Cardiac fibroblast (primary cell): ENCODE data around the gene TRIM69.
"Not testable (repeated sequence)": the region's sequence is repeated elsewhere in the genome, so short reads cannot be mapped to it uniquely, and the experiment has no call there.

ENCODE experiments used
- DNase-seq, 2 donors: peaks; one replicate each; pipeline versions ENCODE4 v3.0.0 to v3.0.0-alpha.2; 2010; ENCODE audit warnings: low read depth in 2 of 2
- H3K4me3 ChIP-seq, 2 donors: replicated peaks in 1 of 2; 1 replicate in 1 of 2; 2 replicates in 1 of 2; pipeline ENCODE4 v1.5.1; 2011; ENCODE audit warnings: low read depth in 2 of 2, low read length in 2 of 2, mild to moderate bottlenecking in 2 of 2, moderate library complexity in 1 of 2
- CTCF ChIP-seq: IDR thresholded peaks from one replicate; pipeline ENCODE4 v1.5.1; 2011; ENCODE audit warnings: low read depth, mild to moderate bottlenecking, low read length, inconsistent platforms

TRIM69 gene

DNA sequence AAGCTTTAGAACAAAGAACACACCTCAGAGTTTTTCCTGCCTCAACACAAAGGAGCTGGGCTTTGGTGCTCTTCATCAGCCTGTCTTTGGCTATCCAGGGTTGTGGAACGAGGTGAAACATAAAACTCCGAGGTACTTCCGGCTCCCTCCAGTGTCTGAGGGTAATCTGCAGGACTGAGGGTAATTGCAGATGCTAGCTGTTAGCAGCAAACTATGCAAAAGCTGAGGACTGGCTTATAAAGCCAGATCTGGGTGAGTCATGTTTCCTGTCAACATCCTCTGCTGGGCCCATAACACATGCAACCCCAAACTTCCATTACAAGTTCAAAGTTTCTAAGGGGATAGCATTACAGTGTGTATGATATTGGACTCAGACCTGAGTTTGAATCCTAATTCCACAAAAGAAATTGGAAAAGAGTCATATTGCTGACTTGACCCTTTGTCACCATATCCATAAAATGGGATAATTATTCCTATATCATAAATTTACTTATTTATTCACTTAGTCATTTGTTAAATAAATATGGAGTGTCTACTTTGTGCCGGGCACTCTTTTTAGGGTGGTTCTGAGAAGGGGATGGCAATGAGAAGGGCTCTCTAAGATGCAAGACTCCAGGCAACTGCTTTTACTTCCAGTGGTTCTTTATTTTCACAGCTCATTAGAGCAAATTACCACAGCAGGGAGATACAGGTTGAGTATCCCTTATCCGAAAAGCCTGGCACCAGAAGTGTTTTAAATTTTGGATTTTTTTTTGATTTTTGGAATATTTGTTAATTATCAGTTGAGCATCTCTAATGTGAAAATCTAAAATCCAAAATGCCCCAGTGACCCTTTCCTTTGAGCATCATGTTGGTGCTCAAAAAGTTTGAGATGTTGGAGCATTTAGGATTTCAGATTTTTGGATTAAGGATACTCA lies 9.5 kb upstream of the TRIM69 start:
- TF ChIP-seq CTCF = no peak
- peak; percentile 93 to 95 for DNase-seq
- H3K4me3 ChIP-seq = no peak overlapping the region

DNA sequence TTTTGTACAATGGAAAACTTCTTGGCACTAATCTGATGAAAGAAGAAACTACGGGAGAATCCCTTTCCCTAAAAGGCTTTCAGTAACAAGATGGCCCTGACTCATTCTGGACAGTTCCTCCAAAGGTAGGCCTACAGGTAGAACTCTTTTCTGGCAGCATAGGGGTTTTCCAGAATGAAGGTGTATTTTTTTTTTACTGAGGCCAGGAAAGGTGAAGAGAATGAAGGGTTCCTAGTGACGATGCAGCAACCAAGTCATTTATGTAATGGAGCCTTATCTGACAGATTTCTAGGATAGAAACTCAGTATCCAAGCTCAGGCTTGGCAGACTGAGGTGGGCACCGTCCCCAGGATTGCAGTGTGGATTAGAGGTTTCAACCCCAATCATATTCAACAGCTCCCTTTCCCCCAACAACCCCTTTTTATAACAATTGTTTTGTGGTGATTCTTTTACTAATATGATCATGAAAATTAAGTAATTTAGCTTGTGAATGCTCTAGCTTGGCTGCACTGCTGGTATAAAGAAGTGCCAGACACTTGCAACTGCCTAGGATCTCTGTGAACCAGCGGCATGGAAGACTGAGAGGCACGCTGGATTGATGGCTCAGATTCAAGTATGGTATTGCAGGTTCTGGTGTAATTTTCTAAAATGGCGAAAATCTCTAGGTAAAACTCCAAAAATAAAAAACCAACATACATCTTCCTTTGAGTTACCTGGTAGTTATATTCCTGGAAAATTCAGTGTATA lies 8.7 kb upstream of the TRIM69 start:
- peak in 1 of 2 donors; percentile 9 for DNase-seq
- TF ChIP-seq CTCF = no peak
- no peak overlapping the region for H3K4me3 ChIP-seq

DNA sequence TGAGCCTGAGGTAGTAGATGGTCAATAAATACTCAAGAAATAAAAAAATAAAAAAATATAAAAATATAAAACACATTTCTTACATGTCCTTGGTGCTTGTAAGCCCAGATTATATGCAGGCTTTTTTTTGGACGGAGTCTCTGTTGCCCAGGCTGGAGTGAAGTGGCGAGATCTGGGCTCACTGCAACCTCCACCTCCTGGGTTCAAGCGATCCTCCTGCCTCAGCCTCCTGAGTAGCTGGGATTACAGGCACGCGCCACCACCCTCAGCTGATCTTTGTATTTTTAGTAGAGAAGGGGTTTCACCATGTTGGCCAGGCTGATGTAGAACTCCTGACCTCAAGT lies 8.1 kb upstream of the TRIM69 start:
- not testable (repeated sequence) for DNase-seq
- H3K4me3 ChIP-seq = peak overlapping the region; percentile 6 to 93

GRCh38 chr15:44728576-44729407 lies 7.5 kb upstream of the TRIM69 start:
- no peak for TF ChIP-seq CTCF
- DNase-seq = peak; percentile 99

DNA sequence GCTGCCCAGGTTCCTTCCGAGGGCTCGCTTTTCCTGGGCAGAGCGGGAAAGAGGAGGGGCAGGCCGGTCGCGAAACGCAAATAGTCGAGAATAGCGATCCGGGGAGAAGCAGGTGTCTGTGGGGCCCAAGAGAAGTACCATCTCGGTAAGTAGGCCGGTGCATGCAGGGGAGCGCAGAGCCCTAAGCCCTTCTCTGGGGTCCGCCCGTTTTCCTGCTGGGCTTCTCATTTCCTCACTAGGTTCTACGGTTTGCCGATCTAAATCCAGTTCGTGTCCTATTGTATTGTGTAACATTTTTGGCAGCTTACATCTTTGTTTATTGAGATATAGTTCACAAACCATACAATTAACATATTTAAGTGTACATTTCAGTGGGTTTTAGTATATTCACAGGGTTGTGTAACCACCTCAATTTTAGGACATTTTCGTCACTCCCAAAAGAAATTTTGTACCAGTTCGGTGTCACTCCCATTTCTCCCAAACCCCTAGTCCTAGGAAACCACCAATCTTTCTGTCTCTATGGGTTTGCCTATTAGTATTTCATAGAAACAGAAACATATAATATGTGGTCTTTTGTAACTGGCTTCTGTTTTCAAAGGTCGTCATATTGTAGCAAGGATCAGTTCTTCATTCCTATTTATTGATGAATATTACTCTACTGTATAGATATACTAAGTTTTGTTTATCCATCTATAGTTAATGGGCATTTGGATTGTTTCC lies 6.8 kb upstream of the TRIM69 start:
- no peak for TF ChIP-seq CTCF
- H3K4me3 ChIP-seq = peak overlapping the region; percentile 82 to 93
- DNase-seq = peak; percentile 27 to 43

More at GRCh38 chr15:44728576-44729407, 7.5 kb upstream of the TRIM69 start:
- peak overlapping the region; percentile 82 to 93 for H3K4me3 ChIP-seq

- TF ChIP-seq CTCF = no peak
- no peak overlapping the region for H3K4me3 ChIP-seq
- DNase-seq = no peak
These were observed 1.4 kb upstream of the TRIM69 start for GRCh38 chr15:44734839-44735481.
